K562 (cell line): ENCODE results near the gene BPNT1. TPM values are rescaled to one million over a fixed set of nuclear protein-coding genes. Genes with fewer than 3 reads are reported as not detected.

Experiments used
- CREB3 ChIP-seq: fragments of 450-650 bp; conservative IDR thresholded peaks from 2 replicates; pipeline ENCODE4 v1.6.1; 2016; ENCODE audit warnings: missing genetic modification characterization, low read depth, mild to moderate bottlenecking, missing compliant biosample characterization, moderate library complexity
- DEAF1 ChIP-seq: fragments of 450-650 bp; formaldehyde crosslinking; IDR thresholded peaks from 2 replicates; pipeline ENCODE4 v1.4.0; 2020; ENCODE audit warnings: mild to moderate bottlenecking, moderate library complexity
- FOXK2 ChIP-seq, 2 experiments: fragments of 450-650 bp; IDR thresholded peaks in 1 of 2; conservative IDR thresholded peaks in 1 of 2; 2 replicates each; pipeline ENCODE4 v1.6.1; 2016; ENCODE audit warnings: low read depth in 2 of 2, mild to moderate bottlenecking in 1 of 2
- KDM4B ChIP-seq, 2 experiments: fragments of 450-650 bp in 1 of 2; sonication (generic) in 1 of 2; IDR thresholded peaks; 2 replicates each; pipeline ENCODE4 v1.6.1; 2016 to 2017; ENCODE audit warnings: borderline replicate concordance in 2 of 2, antibody characterized with exemption in 1 of 2, low read depth in 1 of 2, mild to moderate bottlenecking in 1 of 2
- MED1 ChIP-seq: sonication (generic); formaldehyde crosslinking; IDR thresholded peaks from 2 replicates; pipeline ENCODE4 v1.8.1; 2023; ENCODE audit warnings: missing genetic modification reagents, borderline replicate concordance
- MLX ChIP-seq, 2 experiments: fragments of 450-650 bp in 1 of 2; sonication (generic) in 1 of 2; formaldehyde crosslinking; conservative IDR thresholded peaks; 2 replicates each; pipeline versions ENCODE4 v1.4.0 to v1.8.1; 2020 to 2022; ENCODE audit warnings: mild to moderate bottlenecking in 1 of 2, missing genetic modification reagents in 1 of 2
- NFE2L1 ChIP-seq: fragments of 450-650 bp; IDR thresholded peaks from 2 replicates; pipeline ENCODE4 v1.6.1; 2016; ENCODE audit warnings: missing genetic modification characterization, low read depth, mild to moderate bottlenecking, missing compliant biosample characterization, moderate library complexity, borderline replicate concordance
- NFYB ChIP-seq: IDR thresholded peaks from 2 replicates; pipeline ENCODE4 v1.6.1; 2011; ENCODE audit warnings: mild to moderate bottlenecking, moderate library complexity; ENCODE audit not compliant: insufficient read length; ENCODE audit errors: extremely low read depth
- SLC30A9 ChIP-seq: fragments of 250-450 bp; sonication (Bioruptor Pico); IDR thresholded peaks from 2 replicates; pipeline ENCODE4 v1.8.0; 2022; ENCODE audit warnings: mild to moderate bottlenecking, moderate library complexity
- SMARCA4 ChIP-seq: fragments of 450-650 bp; IDR thresholded peaks from 2 replicates; pipeline ENCODE4 v1.6.1; 2016
- XRCC4 ChIP-seq: IDR thresholded peaks from one replicate; pipeline ENCODE4 v1.6.1; 2011; ENCODE audit not compliant: insufficient read depth, insufficient read length; ENCODE audit errors: extremely low read depth
- ZBTB9 ChIP-seq: fragments of 450-650 bp; formaldehyde crosslinking; IDR thresholded peaks from 2 replicates; pipeline ENCODE4 v1.4.0; 2020; ENCODE audit warnings: mild to moderate bottlenecking, moderate library complexity
- ZC3H8 ChIP-seq: fragments of 450-650 bp; IDR thresholded peaks from 2 replicates; pipeline ENCODE4 v1.6.1; 2017
- ZNF184 ChIP-seq: sonication (generic); formaldehyde crosslinking; IDR thresholded peaks from 2 replicates; pipeline ENCODE4 v1.5.0; 2020; ENCODE audit warnings: missing genetic modification reagents
- ZNF384 ChIP-seq: IDR thresholded peaks from 2 replicates; pipeline ENCODE4 v1.6.1; 2012; ENCODE audit warnings: low read depth, low read length, improper control_type of control experiment
- ZNF584 ChIP-seq: fragments of 200-800 bp; sonication (Bioruptor generic); IDR thresholded peaks from 2 replicates; pipeline ENCODE4 v1.6.1; 2016; ENCODE audit warnings: low read depth, mild to moderate bottlenecking, missing genetic modification characterization, missing compliant biosample characterization
- polyA plus RNA-seq, 8 experiments: library from polyadenylated mRNA; depleted of rRNA in 4 of 8; stranded (reverse) in 5 of 8; unstranded in 3 of 8; fragments of >200 nt; fragmentation: Nextera tagmentation in 2 of 8; fragmentation: Illumina TruSeq in 1 of 8; extraction: Ambion mirVana in 2 of 8; extraction: Trizol in 1 of 8; gene quantifications; 2 replicates each; pipeline versions ENCODE4 v1.2.1 to v1.2.3, GENCODE V29; 2011 to 2014; ENCODE audit warnings: inconsistent platforms in 1 of 8, missing spikeins in 1 of 8
- total RNA-seq, 7 experiments: library from RNA; depleted of rRNA in 6 of 7; stranded (reverse); fragments of >200 nt in 6 of 7; fragmentation: Illumina TruSeq in 2 of 7; extraction: Trizol in 2 of 7; gene quantifications; 2 replicates each; pipeline versions ENCODE4 v1.2.1 to v1.2.3, GENCODE V29; 2011 to 2021; ENCODE audit warnings: low replicate concordance in 1 of 7
- TF ChIP-seq, protein P1 (sequence below): fragments of 450-650 bp; formaldehyde crosslinking; IDR thresholded peaks from 2 replicates; pipeline ENCODE4 v1.4.0; 2022; ENCODE audit warnings: mild to moderate bottlenecking, moderate library complexity
- TF ChIP-seq, protein P2 (sequence below): fragments of 150-350 bp; conservative IDR thresholded peaks from 2 replicates; pipeline ENCODE4 v1.6.1; 2014; ENCODE audit warnings: low read length

BPNT1 gene
- total and polyA plus RNA-seq, 9 of the 15 experiments (the other 6 are each of a cell fraction or from before 2014, with no cell fraction given) = 30.2 to 73.8 (median 40.5) TPM

DNA sequence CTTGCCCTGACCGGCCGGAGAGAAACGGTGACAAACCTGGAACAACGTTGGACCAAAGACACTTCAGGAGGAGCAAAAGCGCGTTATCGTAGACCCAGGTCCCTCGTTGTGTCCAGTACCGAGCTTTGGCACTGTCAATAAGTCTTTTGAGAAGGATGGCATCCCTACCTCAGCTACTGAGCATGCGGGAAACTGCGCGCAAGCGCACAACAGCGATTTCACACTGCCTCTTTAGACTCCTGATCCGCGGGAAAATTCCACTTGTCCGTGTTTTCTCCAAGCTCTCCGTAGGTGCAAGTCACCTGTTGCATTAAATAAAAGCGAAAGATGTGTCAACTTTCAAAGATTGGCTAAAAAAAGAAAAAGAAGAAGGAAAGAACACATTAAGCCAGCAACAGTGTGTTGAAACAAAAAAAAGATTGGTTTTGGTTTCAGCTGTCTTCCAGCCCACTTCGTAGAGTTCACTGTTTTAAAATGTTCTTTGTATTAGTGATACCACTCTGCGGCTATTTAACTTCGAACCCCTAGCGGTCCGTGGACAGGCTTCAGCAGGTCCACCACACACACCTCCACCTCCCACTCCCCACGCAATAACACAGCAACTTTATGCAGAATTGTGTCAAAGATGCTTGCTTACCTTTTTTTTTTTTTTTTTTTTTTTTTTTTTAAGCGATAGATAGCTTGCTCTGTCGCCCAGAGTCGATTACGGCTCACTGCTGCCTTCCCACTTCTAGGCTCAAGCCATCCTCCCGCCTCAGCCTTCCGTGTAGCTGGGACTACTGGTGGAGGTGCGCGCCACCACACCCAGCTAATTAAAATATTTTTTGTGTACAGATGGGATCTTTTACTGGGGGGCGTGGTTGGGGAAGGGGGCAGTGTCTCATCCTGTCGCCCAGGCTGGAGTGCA, at the start of gene BPNT1 (continued):
- TF ChIP-seq, protein P1, sequence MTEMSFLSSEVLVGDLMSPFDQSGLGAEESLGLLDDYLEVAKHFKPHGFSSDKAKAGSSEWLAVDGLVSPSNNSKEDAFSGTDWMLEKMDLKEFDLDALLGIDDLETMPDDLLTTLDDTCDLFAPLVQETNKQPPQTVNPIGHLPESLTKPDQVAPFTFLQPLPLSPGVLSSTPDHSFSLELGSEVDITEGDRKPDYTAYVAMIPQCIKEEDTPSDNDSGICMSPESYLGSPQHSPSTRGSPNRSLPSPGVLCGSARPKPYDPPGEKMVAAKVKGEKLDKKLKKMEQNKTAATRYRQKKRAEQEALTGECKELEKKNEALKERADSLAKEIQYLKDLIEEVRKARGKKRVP (CRISPR knock-in tag) = no peak; the same call in 1 of the 2 replicates
- TF ChIP-seq ZC3H8 (no peak), ZBTB9 (0 out of 2 replicates have a peak, but pooled peaks have one; percentile 41), ZNF184 (CRISPR knock-in tag) (no peak), SLC30A9 (no peak), KDM4B (IDR thresholded peaks at IDR 0.05; ENCODE audit: borderline replicate concordance in 2 of 2, low read depth in 1 of 2) (no peak), DEAF1 (no peak), FOXK2 (conservative IDR thresholded peaks at IDR 0.05 in 1 of 2, IDR thresholded peaks at IDR 0.05 in 1 of 2; ENCODE audit: low read depth in 2 of 2) (peak; percentile 78 to 83), CREB3 (tag) (no peak), SMARCA4 (peak; percentile 53), NFYB (no peak), ZNF384 (peak; percentile 71), NFE2L1 (tag) (no peak), ZNF584 (no peak), MED1 (CRISPR knock-in tag) (no peak), MLX (CRISPR knock-in tag; conservative IDR thresholded peaks at IDR 0.05) (no peak), XRCC4 (no peak)
- TF ChIP-seq, protein P2, sequence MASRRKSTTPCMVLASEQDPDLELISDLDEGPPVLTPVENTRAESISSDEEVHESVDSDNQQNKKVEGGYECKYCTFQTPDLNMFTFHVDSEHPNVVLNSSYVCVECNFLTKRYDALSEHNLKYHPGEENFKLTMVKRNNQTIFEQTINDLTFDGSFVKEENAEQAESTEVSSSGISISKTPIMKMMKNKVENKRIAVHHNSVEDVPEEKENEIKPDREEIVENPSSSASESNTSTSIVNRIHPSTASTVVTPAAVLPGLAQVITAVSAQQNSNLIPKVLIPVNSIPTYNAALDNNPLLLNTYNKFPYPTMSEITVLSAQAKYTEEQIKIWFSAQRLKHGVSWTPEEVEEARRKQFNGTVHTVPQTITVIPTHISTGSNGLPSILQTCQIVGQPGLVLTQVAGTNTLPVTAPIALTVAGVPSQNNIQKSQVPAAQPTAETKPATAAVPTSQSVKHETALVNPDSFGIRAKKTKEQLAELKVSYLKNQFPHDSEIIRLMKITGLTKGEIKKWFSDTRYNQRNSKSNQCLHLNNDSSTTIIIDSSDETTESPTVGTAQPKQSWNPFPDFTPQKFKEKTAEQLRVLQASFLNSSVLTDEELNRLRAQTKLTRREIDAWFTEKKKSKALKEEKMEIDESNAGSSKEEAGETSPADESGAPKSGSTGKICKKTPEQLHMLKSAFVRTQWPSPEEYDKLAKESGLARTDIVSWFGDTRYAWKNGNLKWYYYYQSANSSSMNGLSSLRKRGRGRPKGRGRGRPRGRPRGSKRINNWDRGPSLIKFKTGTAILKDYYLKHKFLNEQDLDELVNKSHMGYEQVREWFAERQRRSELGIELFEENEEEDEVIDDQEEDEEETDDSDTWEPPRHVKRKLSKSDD = no peak
